HG03159 (cell line): ENCODE measurements around the gene HSPA5.
"Not testable (repeated sequence)": the region's sequence is repeated elsewhere in the genome, so short reads cannot be mapped to it uniquely, and the experiment has no call there.

Experiments used
- ATAC-seq: cut with Tn5 transposase; IDR thresholded peaks from one replicate; pipeline ENCODE4 v1.9.1; 2021; ENCODE audit warnings: mild to moderate bottlenecking, moderate library complexity; ENCODE audit not compliant: unreplicated experiment

HSPA5 gene

GRCh38 chr9:125241000-125241862 lies at the start of gene HSPA5:
Gene HSPA5, minus strand, starts transcription at chr9:125241343. Its CDS starts 217 bp downstream, at chr9:125241126.
- ATAC-seq = peak; percentile 89

- ATAC-seq = not testable (repeated sequence)
These were observed 45.8 kb upstream of the HSPA5 start for GRCh38 chr9:125286935-125287433.

GRCh38 chr9:125284855-125285254 lies 43.7 kb upstream of the HSPA5 start:
- ATAC-seq = no peak

- no peak for ATAC-seq
These were observed 39.8 kb upstream of the HSPA5 start for GRCh38 chr9:125280945-125281344.

- ATAC-seq = no peak
These were observed 36.3 kb upstream of the HSPA5 start for GRCh38 chr9:125277411-125277810.

GRCh38 chr9:125276771-125277170 lies 35.6 kb upstream of the HSPA5 start:
- no peak for ATAC-seq

GRCh38 chr9:125272697-125273096 lies 31.6 kb upstream of the HSPA5 start:
- no peak for ATAC-seq

GRCh38 chr9:125271081-125271480 lies 29.9 kb upstream of the HSPA5 start:
- no peak for ATAC-seq

GRCh38 chr9:125269014-125269397 lies 27.9 kb upstream of the HSPA5 start:
- no peak for ATAC-seq

- ATAC-seq = no peak
These were observed 27.4 kb upstream of the HSPA5 start for GRCh38 chr9:125268394-125269013.

GRCh38 chr9:125264068-125264467 lies 22.9 kb upstream of the HSPA5 start:
- ATAC-seq = not testable (repeated sequence)

GRCh38 chr9:125262294-125262991 lies 21.3 kb upstream of the HSPA5 start:
- ATAC-seq = peak; percentile 7

- ATAC-seq = peak; percentile 93
These were observed 20.6 kb upstream of the HSPA5 start, which contains the start of gene GAPVD1 for GRCh38 chr9:125261501-125262293. Gene GAPVD1, plus strand, starts transcription at chr9:125261826. Its CDS starts 37,096 bp downstream, at chr9:125298922.

GRCh38 chr9:125260561-125260960 lies 19.4 kb upstream of the HSPA5 start:
- ATAC-seq = no peak

GRCh38 chr9:125258832-125259534 lies 17.8 kb upstream of the HSPA5 start:
- ATAC-seq = no peak

GRCh38 chr9:125258160-125258785 lies 17.1 kb upstream of the HSPA5 start:
- no peak for ATAC-seq

GRCh38 chr9:125255781-125256391 lies 14.7 kb upstream of the HSPA5 start:
- ATAC-seq = no peak

GRCh38 chr9:125254231-125254630 lies 13.1 kb upstream of the HSPA5 start:
- no peak for ATAC-seq

- ATAC-seq = no peak
These were observed 5.1 kb upstream of the HSPA5 start for GRCh38 chr9:125246261-125246667.
